Kidney (tissue), 14 donors: ENCODE results near the gene DSE. TPM values are rescaled to one million over a fixed set of nuclear protein-coding genes. Genes with fewer than 3 reads are reported as not detected.

Source experiments
- DNase-seq, 5 donors: peaks; one replicate each; pipeline ENCODE4 v3.0.0-alpha.2; 2013 to 2020
- FAIRE-seq: peaks from 2 replicates; lab custom pipeline; 2012; peaks lifted over from hg19 to GRCh38; lab: Jason Lieb, UNC
- H3K27ac ChIP-seq, 2 donors: one replicate each; pipeline ENCODE4 v1.7.0; 2013; ENCODE audit warnings: low read depth in 2 of 2, low read length in 2 of 2, inconsistent platforms in 1 of 2
- H3K27me3 ChIP-seq: one replicate; pipeline ENCODE4 v1.7.1; 2013; ENCODE audit warnings: low read length, inconsistent platforms; ENCODE audit not compliant: control insufficient read depth, insufficient read depth
- H3K36me3 ChIP-seq, 3 donors: one replicate each; pipeline versions ENCODE4 v1.7.0 to v1.7.1; 2013; ENCODE audit warnings: low read length in 3 of 3, control low read depth in 1 of 3, inconsistent platforms in 1 of 3; ENCODE audit not compliant: insufficient read depth in 3 of 3, control insufficient read depth in 2 of 3
- H3K4me1 ChIP-seq, 3 donors: one replicate each; pipeline versions ENCODE4 v1.7.0 to v1.7.1; 2013; ENCODE audit warnings: low read length in 3 of 3, inconsistent platforms in 1 of 3, low read depth in 1 of 3; ENCODE audit not compliant: control insufficient read depth in 2 of 3, insufficient read depth in 2 of 3
- H3K4me3 ChIP-seq, 3 donors: one replicate each; pipeline versions ENCODE4 v1.7.0 to v1.8.1; 2013; ENCODE audit warnings: low read length in 3 of 3, control low read depth in 1 of 3, inconsistent platforms in 1 of 3
- H3K9ac ChIP-seq, 3 donors: one replicate each; pipeline versions ENCODE4 v1.7.0 to v1.7.1; 2013; ENCODE audit warnings: low read length in 3 of 3, control low read depth in 1 of 3, inconsistent platforms in 1 of 3
- H3K9me3 ChIP-seq, 3 donors: one replicate each; pipeline versions ENCODE4 v1.7.0 to v1.7.1; 2013; ENCODE audit warnings: low read length in 3 of 3, control low read depth in 1 of 3, inconsistent platforms in 1 of 3; ENCODE audit not compliant: control insufficient read depth in 2 of 3, insufficient read depth in 1 of 3
- CTCF ChIP-seq: IDR thresholded peaks from 3 replicates; pipeline ENCODE4 v1.5.1; 2012; ENCODE audit warnings: mild to moderate bottlenecking, moderate library complexity, borderline replicate concordance; ENCODE audit not compliant: insufficient read depth; ENCODE audit errors: extremely low read depth
- intact Hi-C: fragments of 100-400 bp; cut with DNase I; formaldehyde crosslinking; loops from one replicate; pipeline ENCODE4 v1.11.1; 2022
- polyA plus RNA-seq: library from polyadenylated mRNA; stranded (reverse); fragments of 350-450 nt; fragmentation: Illumina TruSeq; extraction: RNeasy Lipid Tissue Mini Kit (QIAGEN cat#74804); gene quantifications from one replicate; pipeline ENCODE4 v1.2.3, GENCODE V29; 2014; ENCODE audit warnings: low read depth, low replicate concordance; ENCODE audit not compliant: insufficient read depth
- total RNA-seq: library from RNA; stranded (reverse); fragmentation: NEBNext Ultra II Directional; extraction: Animal tissue kit (Norgen Biotek cat#: 25700); gene quantifications from one replicate; pipeline ENCODE4 v1.2.1, GENCODE V29; 2021
- donor health status: control.
- donor health status: control.
- donor health status: control.
- donor health status: control.
- donor health status: control.
- donor health status: DM: yes; HTN: yes; CAD: no.
- donor health status: Normal renal cell carcinoma (clear cell type).

Gene DSE
- total and polyA plus RNA-seq, 2 donors from 2014 or later: 6.9 to 47.7 TPM

- Histone ChIP-seq H3K9ac (no peak overlapping the region), H3K36me3 (no peaks in the 10 kb centered on the region), H3K4me1 (no peaks in the 10 kb centered on the region), H3K9me3 (no peaks in the 10 kb centered on the region), H3K4me3 (no peak overlapping the region), H3K27me3 (no peaks in the 10 kb centered on the region), H3K27ac (no peak overlapping the region)
- FAIRE-seq (no peak), DNase-seq (no peak)
- intact Hi-C loops: no loop called here
- TF ChIP-seq CTCF: no peak
Measured at GRCh38 chr6:116417661-116418060, 46.9 kb downstream of the DSE start.

DNA sequence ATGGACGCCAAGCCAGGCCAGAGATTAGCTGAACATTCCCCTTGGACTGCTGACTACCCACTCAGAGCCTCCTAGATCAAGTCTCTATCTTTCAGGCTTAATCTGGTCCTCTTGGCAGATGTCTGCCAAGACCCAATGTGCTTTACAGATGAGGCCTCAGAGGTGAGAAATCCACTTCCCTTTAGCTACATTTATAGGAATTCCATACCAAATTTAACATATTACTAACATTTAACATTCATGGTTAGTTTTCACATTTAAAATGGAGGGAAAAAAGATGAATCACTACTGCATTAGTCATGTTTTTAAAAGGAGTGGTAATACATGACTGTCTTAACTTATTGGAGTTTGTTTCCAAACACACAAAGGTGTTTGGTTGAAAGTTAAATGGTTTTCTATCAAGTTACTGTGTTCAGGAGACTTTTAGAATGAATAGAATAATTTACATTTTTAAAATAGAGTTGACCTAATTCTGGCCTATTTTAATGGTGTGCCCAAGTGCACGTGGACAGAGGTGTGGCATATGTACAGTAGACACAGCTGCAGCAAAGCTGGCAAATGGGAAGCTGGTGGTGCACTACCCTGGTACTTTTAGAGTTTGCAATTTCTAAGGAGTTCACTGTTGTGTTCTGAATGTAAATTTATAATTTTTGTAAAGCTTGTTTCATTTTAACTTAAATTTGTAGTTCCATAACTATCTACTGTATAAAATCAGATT, 48.5 kb downstream of the DSE start:
- Histone ChIP-seq H3K4me3 (no peak overlapping the region), H3K9me3 (no peaks in the 10 kb centered on the region), H3K9ac (no peak overlapping the region), H3K27ac (no peak overlapping the region), H3K36me3 (no peaks in the 10 kb centered on the region), H3K4me1 (no peaks in the 10 kb centered on the region), H3K27me3 (no peaks in the 10 kb centered on the region)
- FAIRE-seq (no peak), DNase-seq (no peak)
- no peak for TF ChIP-seq CTCF
- intact Hi-C loops: no loop called here

DNA sequence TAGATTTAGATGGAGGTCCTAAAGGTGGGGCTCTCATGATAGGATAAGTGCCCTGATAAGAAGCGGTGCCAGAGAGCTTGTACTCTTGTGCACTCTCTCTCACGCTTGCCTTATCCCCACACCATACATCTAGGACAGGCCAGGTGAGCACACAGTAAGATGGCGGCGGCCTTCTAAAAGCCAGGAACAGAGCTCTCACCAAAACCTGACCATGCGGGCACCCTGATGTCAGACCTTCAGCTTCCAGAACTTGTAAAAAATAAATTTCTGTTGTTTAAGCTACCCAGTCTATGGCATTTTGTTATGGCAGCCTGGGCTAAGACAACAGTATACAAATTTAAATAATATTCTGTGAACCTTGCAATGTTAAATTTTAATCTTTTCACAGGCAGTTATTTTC, 49.6 kb downstream of the DSE start:
- no peak for DNase-seq
- no peak for FAIRE-seq
- intact Hi-C loops: no loop called here
- H3K27me3 ChIP-seq: no peaks in the 10 kb centered on the region
- no peak overlapping the region for H3K4me3 ChIP-seq
- no peak overlapping the region for H3K27ac ChIP-seq
- no peaks in the 10 kb centered on the region for H3K9me3 ChIP-seq
- TF ChIP-seq CTCF: no peak
- no peaks in the 10 kb centered on the region for H3K36me3 ChIP-seq
- H3K4me1 ChIP-seq: no peaks in the 10 kb centered on the region
- H3K9ac ChIP-seq: no peak overlapping the region
